Neural cell (in vitro differentiated cells): Measurements from ENCODE around the gene MAPRE3. TPM values are rescaled to one million over a fixed set of nuclear protein-coding genes. Genes with fewer than 3 reads are reported as not detected.

Experiments
- H2AFZ ChIP-seq: fragments of 200-600, 300-800 bp; sonication (generic), shearing (Covaris generic); 2 replicates; pipeline ENCODE4 v1.6.0; 2014; ENCODE audit warnings: low read depth, mild to moderate bottlenecking, antibody characterized with exemption, low read length, moderate library complexity
- H3F3A ChIP-seq: fragments of 200-600 bp; shearing (Covaris generic); 2 replicates; pipeline ENCODE4 v1.6.1; 2016; ENCODE audit warnings: mild to moderate bottlenecking, moderate library complexity, mixed read lengths, antibody characterized with exemption, low read length; ENCODE audit not compliant: insufficient read depth, poor library complexity, severe bottlenecking
- H3K27ac ChIP-seq: fragments of 200-600, 300-800 bp; sonication (generic), shearing (Covaris generic); 2 replicates; pipeline ENCODE4 v1.5.1; 2014; ENCODE audit warnings: mild to moderate bottlenecking, low read length, moderate library complexity
- H3K27me3 ChIP-seq: fragments of 300-800, 200-600 bp; sonication (generic), shearing (Covaris generic); 2 replicates; pipeline ENCODE4 v1.6.0; 2014; ENCODE audit warnings: mild to moderate bottlenecking, low read depth, low read length, moderate library complexity; ENCODE audit not compliant: insufficient read depth
- H3K36me3 ChIP-seq: fragments of 300-800, 200-600 bp; sonication (generic), shearing (Covaris generic); 2 replicates; pipeline ENCODE4 v1.5.1; 2014; ENCODE audit warnings: mild to moderate bottlenecking, antibody characterized with exemption, low read length, moderate library complexity; ENCODE audit not compliant: insufficient read depth
- H3K4me2 ChIP-seq: fragments of 300-800, 200-600 bp; sonication (generic), shearing (Covaris generic); 2 replicates; pipeline ENCODE4 v1.6.0; 2014; ENCODE audit warnings: mild to moderate bottlenecking, low read length
- H3K4me3 ChIP-seq: fragments of 300-800, 200-600 bp; sonication (generic), shearing (Covaris generic); 2 replicates; pipeline ENCODE4 v1.5.1; 2014; ENCODE audit warnings: mild to moderate bottlenecking, low read length, moderate library complexity
- H3K79me2 ChIP-seq: fragments of 200-600 bp; shearing (Covaris generic); replicated peaks from 2 replicates; pipeline ENCODE4 v1.6.0; 2014; ENCODE audit warnings: mild to moderate bottlenecking, low read length, moderate library complexity; ENCODE audit not compliant: insufficient read depth
- H3K9ac ChIP-seq: fragments of 300-800, 200-600 bp; sonication (generic), shearing (Covaris generic); 2 replicates; pipeline ENCODE4 v1.6.1; 2016; ENCODE audit warnings: mild to moderate bottlenecking, low read length, mixed read lengths
- H3K9me2 ChIP-seq: fragments of 200-600 bp; shearing (Covaris generic); 2 replicates; pipeline ENCODE4 v1.6.1; 2016; ENCODE audit warnings: mild to moderate bottlenecking, low read length, mixed read lengths; ENCODE audit not compliant: insufficient read depth
- H3K9me3 ChIP-seq: fragments of 200-600, 300-800 bp; sonication (generic), shearing (Covaris generic); 2 replicates; pipeline ENCODE4 v1.6.1; 2016; ENCODE audit warnings: mild to moderate bottlenecking, mixed run types, low read length, moderate library complexity, mixed read lengths
- H4K20me1 ChIP-seq: fragments of 200-600 bp; shearing (Covaris generic); 2 replicates; pipeline ENCODE4 v1.6.1; 2016; ENCODE audit warnings: mild to moderate bottlenecking, mixed run types; ENCODE audit not compliant: insufficient read depth
- EP300 ChIP-seq: fragments of 450-650 bp; conservative IDR thresholded peaks from 2 replicates; pipeline ENCODE4 v1.6.1; 2014; ENCODE audit warnings: antibody characterized with exemption, mild to moderate bottlenecking, moderate library complexity; ENCODE audit not compliant: poor library complexity, severe bottlenecking
- EZH2 ChIP-seq: fragments of 200-600, 300-800 bp; shearing (Covaris generic), sonication (generic); IDR thresholded peaks from 2 replicates; pipeline ENCODE4 v1.6.1; 2014; ENCODE audit warnings: antibody characterized with exemption, low read length, borderline replicate concordance, mild to moderate bottlenecking; ENCODE audit not compliant: insufficient read depth, poor library complexity, severe bottlenecking
- MXI1 ChIP-seq: fragments of 450-650 bp; conservative IDR thresholded peaks from 2 replicates; pipeline ENCODE4 v1.6.1; 2014; ENCODE audit warnings: antibody characterized with exemption, mild to moderate bottlenecking; ENCODE audit not compliant: poor library complexity, severe bottlenecking
- POLR2AphosphoS5 ChIP-seq: IDR thresholded peaks from 2 replicates; pipeline ENCODE4 v1.6.1; 2012
- RAD21 ChIP-seq: fragments of 450-650 bp; conservative IDR thresholded peaks from 2 replicates; pipeline ENCODE4 v1.6.1; 2014; ENCODE audit warnings: antibody characterized with exemption, mild to moderate bottlenecking, moderate library complexity
- SMC3 ChIP-seq: fragments of 450-650 bp; conservative IDR thresholded peaks from 2 replicates; pipeline ENCODE4 v1.6.1; 2014; ENCODE audit warnings: antibody characterized with exemption, mild to moderate bottlenecking, moderate library complexity; ENCODE audit not compliant: poor library complexity
- TAF1 ChIP-seq: IDR thresholded peaks from 2 replicates; pipeline ENCODE4 v1.6.1; 2012; ENCODE audit warnings: low read depth
- polyA plus RNA-seq: library from polyadenylated mRNA; depleted of rRNA; stranded (reverse); fragments of >200 nt; gene quantifications from 2 replicates; pipeline ENCODE4 v1.2.3, GENCODE V29; 2014
- TF ChIP-seq, protein P1 (sequence below): fragments of 450-650 bp; IDR thresholded peaks from 2 replicates; pipeline ENCODE4 v1.5.1; 2014; ENCODE audit warnings: antibody characterized with exemption, mild to moderate bottlenecking, moderate library complexity; ENCODE audit not compliant: poor library complexity, severe bottlenecking
- TF ChIP-seq, protein P2 (sequence below): IDR thresholded peaks from 2 replicates; pipeline ENCODE4 v1.6.1; 2012; ENCODE audit warnings: borderline replicate concordance

Gene MAPRE3
- polyA plus RNA-seq, 1 donor from 2014 or later = 69.2 TPM

DNA sequence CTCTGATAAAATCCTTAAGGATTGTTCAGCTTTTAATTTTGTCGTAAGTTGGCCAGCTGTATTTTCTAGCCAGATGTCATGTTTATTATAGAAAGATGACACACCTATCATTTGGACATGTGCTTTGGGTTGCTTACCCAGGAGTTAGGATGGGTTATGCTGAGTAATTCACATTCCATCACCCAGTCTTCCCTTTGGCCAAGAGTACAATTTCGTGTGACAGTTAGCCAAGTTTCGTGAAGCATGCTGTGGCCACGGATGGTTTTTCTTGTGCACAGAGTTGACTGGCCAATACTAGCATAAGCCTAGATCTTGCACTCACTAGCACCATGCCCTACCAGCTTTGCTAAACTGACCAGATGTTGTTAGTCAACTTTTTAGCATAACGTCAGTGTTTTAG is 5.8 kb downstream of the MAPRE3 start:
- Histone ChIP-seq H3K79me2 (peaks cover 79% of the 10 kb centered on the region), H2AFZ (no peak overlapping the region), H3K36me3 (no peaks in the 10 kb centered on the region), H3K9me3 (no peaks in the 10 kb centered on the region), H3K27ac (no peak overlapping the region), H4K20me1 (peaks cover 9% of the 10 kb centered on the region), H3K4me3 (no peak overlapping the region), H3K9me2 (no peaks in the 10 kb centered on the region), H3F3A (no peaks in the 10 kb centered on the region), H3K27me3 (no peaks in the 10 kb centered on the region), H3K9ac (no peak overlapping the region), H3K4me2 (no peak overlapping the region)
- TF ChIP-seq RAD21 (no peak), MXI1 (no peak)

DNA sequence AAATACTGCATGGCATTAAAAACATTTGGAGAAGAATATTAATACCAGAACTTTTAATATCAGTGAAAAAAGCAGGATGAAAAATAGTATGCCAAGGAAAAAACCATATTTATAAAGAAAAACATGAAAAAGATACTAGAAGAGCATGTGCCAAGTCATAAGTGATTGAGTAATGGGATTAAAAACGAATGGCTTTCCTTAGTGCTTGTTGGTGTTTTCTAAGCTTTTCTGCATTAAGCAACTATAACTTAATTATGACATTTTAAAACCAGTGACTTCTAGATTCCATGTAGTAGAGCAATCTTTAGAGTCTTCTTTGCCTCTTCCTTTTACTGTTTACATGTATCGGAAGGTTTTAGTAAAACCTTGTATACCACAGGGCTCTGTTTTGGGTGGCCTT is 6.6 kb downstream of the MAPRE3 start:
- Histone ChIP-seq H2AFZ (no peak overlapping the region), H3K9ac (no peak overlapping the region), H3K79me2 (peaks cover 72% of the 10 kb centered on the region), H3K27me3 (no peaks in the 10 kb centered on the region), H3K9me3 (no peaks in the 10 kb centered on the region), H3K27ac (no peak overlapping the region), H3F3A (no peaks in the 10 kb centered on the region), H3K9me2 (no peaks in the 10 kb centered on the region), H4K20me1 (peaks cover 9% of the 10 kb centered on the region), H3K4me3 (no peak overlapping the region), H3K4me2 (no peak overlapping the region), H3K36me3 (no peaks in the 10 kb centered on the region)
- TF ChIP-seq TAF1 = no peak

DNA sequence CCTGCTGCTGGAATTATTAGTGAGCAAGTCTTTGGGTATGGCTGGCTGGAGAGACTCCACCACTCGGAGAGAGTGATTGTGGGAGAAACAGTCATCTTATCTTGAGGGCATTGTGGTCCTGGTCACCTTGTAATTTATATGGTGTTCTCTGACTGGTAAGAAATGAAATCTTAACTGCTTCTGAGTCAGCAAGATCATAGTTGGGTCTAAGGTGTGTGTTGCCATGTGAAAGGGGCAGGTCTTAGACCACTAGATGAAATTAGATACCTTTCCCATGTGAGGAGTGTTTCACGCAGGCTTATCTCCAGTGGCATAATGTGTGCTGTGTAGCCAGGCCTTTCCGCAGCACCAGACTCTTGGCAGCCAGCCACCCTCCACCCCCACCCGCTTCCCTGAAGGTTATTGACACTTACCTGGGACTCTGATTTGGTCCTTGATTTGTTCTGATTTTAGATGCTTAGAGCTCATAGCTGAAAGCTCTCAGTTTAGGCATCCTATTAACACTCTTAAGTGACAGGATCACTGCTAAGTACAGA is 7.7 kb downstream of the MAPRE3 start:
- Histone ChIP-seq H3K79me2 (peaks cover 64% of the 10 kb centered on the region), H2AFZ (no peak overlapping the region), H3K9me2 (no peaks in the 10 kb centered on the region), H4K20me1 (peaks cover 4% of the 10 kb centered on the region), H3K36me3 (no peaks in the 10 kb centered on the region), H3K27ac (no peak overlapping the region), H3F3A (no peaks in the 10 kb centered on the region), H3K4me2 (no peak overlapping the region), H3K27me3 (no peaks in the 10 kb centered on the region), H3K4me3 (no peak overlapping the region), H3K9ac (no peak overlapping the region), H3K9me3 (no peaks in the 10 kb centered on the region)
- no peak for TF ChIP-seq EP300
- no peak for TF ChIP-seq EZH2
- TF ChIP-seq, protein P1, sequence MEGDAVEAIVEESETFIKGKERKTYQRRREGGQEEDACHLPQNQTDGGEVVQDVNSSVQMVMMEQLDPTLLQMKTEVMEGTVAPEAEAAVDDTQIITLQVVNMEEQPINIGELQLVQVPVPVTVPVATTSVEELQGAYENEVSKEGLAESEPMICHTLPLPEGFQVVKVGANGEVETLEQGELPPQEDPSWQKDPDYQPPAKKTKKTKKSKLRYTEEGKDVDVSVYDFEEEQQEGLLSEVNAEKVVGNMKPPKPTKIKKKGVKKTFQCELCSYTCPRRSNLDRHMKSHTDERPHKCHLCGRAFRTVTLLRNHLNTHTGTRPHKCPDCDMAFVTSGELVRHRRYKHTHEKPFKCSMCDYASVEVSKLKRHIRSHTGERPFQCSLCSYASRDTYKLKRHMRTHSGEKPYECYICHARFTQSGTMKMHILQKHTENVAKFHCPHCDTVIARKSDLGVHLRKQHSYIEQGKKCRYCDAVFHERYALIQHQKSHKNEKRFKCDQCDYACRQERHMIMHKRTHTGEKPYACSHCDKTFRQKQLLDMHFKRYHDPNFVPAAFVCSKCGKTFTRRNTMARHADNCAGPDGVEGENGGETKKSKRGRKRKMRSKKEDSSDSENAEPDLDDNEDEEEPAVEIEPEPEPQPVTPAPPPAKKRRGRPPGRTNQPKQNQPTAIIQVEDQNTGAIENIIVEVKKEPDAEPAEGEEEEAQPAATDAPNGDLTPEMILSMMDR = no peak
- TF ChIP-seq, protein P2, sequence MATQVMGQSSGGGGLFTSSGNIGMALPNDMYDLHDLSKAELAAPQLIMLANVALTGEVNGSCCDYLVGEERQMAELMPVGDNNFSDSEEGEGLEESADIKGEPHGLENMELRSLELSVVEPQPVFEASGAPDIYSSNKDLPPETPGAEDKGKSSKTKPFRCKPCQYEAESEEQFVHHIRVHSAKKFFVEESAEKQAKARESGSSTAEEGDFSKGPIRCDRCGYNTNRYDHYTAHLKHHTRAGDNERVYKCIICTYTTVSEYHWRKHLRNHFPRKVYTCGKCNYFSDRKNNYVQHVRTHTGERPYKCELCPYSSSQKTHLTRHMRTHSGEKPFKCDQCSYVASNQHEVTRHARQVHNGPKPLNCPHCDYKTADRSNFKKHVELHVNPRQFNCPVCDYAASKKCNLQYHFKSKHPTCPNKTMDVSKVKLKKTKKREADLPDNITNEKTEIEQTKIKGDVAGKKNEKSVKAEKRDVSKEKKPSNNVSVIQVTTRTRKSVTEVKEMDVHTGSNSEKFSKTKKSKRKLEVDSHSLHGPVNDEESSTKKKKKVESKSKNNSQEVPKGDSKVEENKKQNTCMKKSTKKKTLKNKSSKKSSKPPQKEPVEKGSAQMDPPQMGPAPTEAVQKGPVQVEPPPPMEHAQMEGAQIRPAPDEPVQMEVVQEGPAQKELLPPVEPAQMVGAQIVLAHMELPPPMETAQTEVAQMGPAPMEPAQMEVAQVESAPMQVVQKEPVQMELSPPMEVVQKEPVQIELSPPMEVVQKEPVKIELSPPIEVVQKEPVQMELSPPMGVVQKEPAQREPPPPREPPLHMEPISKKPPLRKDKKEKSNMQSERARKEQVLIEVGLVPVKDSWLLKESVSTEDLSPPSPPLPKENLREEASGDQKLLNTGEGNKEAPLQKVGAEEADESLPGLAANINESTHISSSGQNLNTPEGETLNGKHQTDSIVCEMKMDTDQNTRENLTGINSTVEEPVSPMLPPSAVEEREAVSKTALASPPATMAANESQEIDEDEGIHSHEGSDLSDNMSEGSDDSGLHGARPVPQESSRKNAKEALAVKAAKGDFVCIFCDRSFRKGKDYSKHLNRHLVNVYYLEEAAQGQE = no peak
- TF ChIP-seq SMC3 = no peak
- no peak for TF ChIP-seq MXI1
- TF ChIP-seq TAF1 = no peak
- no peak for TF ChIP-seq RAD21
- no peak for TF ChIP-seq POLR2AphosphoS5
